Tibial nerve (tissue), 3 donors: ENCODE results near the gene CAPN1.

Experiments used
- POLR2A ChIP-seq, 2 donors: fragments of 450-650 bp; IDR thresholded peaks; one replicate each; pipeline ENCODE4 v1.6.1; 2017; ENCODE audit warnings: antibody characterized with exemption in 2 of 2, mild to moderate bottlenecking in 2 of 2, moderate library complexity in 2 of 2
- TF ChIP-seq, protein P1 (sequence below), 5 experiments: fragments of 200-600 bp in 3 of 5; fragments of 450-650 bp in 2 of 5; sonication (generic) in 3 of 5; IDR thresholded peaks; one replicate each; pipeline ENCODE4 v1.5.1; 2016 to 2019; ENCODE audit warnings: antibody characterized with exemption in 5 of 5, mild to moderate bottlenecking in 3 of 5, moderate library complexity in 2 of 5

DNA sequence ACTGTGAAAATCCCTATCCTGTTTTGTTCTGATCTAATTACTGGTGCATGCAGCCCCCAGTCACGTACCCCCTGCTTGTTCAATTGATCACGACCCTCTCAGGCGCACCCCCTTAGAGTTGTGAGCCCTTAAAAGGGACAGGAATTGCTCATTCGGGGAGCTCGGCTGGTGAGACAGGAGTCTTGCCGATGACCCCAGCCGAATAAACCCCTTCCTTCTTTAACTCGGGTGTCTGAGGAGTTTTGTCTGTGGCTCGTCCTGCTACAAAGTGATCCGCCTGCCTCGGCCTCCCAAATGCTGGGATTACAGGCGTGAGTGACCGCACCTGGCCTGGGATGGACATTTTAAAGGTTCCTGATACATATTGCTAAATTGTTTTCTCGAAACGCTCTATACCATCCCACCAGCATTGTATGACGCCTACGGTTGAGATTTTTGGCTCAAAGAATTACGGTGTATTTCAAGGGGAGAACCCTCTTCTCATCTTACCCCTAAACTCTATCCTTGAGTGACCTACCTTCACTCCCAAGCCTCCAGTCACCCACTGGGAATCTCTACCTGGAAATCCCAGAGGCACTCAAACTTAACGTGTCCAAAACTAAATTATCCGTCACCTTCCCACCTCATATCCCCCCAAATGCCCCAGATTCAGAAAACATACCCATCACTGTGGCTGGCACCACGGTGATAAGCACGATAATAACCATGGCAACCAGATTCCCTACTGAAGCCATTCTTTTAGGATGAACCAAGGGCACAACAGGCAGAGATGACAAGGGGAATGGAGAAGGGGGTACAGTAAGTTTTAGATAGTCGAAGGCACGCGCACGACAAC lies 79.2 kb downstream of the CAPN1 start:
- TF ChIP-seq, protein P1, sequence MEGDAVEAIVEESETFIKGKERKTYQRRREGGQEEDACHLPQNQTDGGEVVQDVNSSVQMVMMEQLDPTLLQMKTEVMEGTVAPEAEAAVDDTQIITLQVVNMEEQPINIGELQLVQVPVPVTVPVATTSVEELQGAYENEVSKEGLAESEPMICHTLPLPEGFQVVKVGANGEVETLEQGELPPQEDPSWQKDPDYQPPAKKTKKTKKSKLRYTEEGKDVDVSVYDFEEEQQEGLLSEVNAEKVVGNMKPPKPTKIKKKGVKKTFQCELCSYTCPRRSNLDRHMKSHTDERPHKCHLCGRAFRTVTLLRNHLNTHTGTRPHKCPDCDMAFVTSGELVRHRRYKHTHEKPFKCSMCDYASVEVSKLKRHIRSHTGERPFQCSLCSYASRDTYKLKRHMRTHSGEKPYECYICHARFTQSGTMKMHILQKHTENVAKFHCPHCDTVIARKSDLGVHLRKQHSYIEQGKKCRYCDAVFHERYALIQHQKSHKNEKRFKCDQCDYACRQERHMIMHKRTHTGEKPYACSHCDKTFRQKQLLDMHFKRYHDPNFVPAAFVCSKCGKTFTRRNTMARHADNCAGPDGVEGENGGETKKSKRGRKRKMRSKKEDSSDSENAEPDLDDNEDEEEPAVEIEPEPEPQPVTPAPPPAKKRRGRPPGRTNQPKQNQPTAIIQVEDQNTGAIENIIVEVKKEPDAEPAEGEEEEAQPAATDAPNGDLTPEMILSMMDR (IDR thresholded peaks at IDR 0.05): no peak
- no peak for TF ChIP-seq POLR2A (IDR thresholded peaks at IDR 0.05)
